Measurements from ENCODE around the gene GUF1.

DNA sequence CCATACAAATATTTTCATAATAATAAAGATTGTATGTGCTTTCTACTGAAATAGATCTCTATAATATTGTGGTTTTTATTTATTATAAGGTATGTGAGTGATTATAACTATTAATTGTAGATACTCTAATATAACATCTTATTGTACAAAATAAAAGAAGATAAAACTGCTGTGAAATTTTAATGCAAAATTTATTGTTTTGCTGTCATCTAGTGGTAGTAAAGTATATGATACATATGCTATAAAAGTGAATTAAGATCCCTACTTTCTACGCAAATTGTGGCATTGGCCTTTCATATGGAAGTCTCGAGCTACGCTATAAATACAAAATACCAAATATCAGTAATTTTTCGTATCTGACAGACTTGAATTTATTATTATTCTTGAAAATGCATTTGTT, 46.1 kb upstream of the GUF1 start:
- TF ChIP-seq, protein P1, sequence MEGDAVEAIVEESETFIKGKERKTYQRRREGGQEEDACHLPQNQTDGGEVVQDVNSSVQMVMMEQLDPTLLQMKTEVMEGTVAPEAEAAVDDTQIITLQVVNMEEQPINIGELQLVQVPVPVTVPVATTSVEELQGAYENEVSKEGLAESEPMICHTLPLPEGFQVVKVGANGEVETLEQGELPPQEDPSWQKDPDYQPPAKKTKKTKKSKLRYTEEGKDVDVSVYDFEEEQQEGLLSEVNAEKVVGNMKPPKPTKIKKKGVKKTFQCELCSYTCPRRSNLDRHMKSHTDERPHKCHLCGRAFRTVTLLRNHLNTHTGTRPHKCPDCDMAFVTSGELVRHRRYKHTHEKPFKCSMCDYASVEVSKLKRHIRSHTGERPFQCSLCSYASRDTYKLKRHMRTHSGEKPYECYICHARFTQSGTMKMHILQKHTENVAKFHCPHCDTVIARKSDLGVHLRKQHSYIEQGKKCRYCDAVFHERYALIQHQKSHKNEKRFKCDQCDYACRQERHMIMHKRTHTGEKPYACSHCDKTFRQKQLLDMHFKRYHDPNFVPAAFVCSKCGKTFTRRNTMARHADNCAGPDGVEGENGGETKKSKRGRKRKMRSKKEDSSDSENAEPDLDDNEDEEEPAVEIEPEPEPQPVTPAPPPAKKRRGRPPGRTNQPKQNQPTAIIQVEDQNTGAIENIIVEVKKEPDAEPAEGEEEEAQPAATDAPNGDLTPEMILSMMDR (IDR thresholded peaks at IDR 0.05; ENCODE audit: low read depth, low read length, missing input control) = no peak
- TF ChIP-seq RXRA (IDR thresholded peaks at IDR 0.05) = no peak
- TF ChIP-seq, protein P2, sequence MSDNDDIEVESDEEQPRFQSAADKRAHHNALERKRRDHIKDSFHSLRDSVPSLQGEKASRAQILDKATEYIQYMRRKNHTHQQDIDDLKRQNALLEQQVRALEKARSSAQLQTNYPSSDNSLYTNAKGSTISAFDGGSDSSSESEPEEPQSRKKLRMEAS (IDR thresholded peaks at IDR 0.05) = no peak
- TF ChIP-seq TAF1 (conservative IDR thresholded peaks at IDR 0.05) = no peak
- no peak for TF ChIP-seq NR2F2 (IDR thresholded peaks at IDR 0.05)
- TF ChIP-seq, protein P3, sequence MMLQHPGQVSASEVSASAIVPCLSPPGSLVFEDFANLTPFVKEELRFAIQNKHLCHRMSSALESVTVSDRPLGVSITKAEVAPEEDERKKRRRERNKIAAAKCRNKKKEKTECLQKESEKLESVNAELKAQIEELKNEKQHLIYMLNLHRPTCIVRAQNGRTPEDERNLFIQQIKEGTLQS (IDR thresholded peaks at IDR 0.05) = no peak
- no peak for TF ChIP-seq HNF4G (IDR thresholded peaks at IDR 0.05)
- no peak for TF ChIP-seq YY1 (IDR thresholded peaks at IDR 0.05)
- TF ChIP-seq GABPA (IDR thresholded peaks at IDR 0.05 in 1 of 2, conservative IDR thresholded peaks at IDR 0.05 in 1 of 2) = no peak
- TF ChIP-seq, protein P4, sequence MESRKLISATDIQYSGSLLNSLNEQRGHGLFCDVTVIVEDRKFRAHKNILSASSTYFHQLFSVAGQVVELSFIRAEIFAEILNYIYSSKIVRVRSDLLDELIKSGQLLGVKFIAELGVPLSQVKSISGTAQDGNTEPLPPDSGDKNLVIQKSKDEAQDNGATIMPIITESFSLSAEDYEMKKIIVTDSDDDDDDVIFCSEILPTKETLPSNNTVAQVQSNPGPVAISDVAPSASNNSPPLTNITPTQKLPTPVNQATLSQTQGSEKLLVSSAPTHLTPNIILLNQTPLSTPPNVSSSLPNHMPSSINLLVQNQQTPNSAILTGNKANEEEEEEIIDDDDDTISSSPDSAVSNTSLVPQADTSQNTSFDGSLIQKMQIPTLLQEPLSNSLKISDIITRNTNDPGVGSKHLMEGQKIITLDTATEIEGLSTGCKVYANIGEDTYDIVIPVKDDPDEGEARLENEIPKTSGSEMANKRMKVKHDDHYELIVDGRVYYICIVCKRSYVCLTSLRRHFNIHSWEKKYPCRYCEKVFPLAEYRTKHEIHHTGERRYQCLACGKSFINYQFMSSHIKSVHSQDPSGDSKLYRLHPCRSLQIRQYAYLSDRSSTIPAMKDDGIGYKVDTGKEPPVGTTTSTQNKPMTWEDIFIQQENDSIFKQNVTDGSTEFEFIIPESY (IDR thresholded peaks at IDR 0.05) = no peak
- no peak for TF ChIP-seq SP1 (IDR thresholded peaks at IDR 0.05)
- no peak for TF ChIP-seq JUND (IDR thresholded peaks at IDR 0.05)
- TF ChIP-seq RAD21 (IDR thresholded peaks at IDR 0.05) = no peak
